Measurements from ENCODE around the gene COG3. TPM values are rescaled to one million over a fixed set of nuclear protein-coding genes. Genes with fewer than 3 reads are reported as not detected.

COG3 gene
- total and polyA plus RNA-seq, 4 donors = 22.8 to 113 (median 38.2) TPM

DNA sequence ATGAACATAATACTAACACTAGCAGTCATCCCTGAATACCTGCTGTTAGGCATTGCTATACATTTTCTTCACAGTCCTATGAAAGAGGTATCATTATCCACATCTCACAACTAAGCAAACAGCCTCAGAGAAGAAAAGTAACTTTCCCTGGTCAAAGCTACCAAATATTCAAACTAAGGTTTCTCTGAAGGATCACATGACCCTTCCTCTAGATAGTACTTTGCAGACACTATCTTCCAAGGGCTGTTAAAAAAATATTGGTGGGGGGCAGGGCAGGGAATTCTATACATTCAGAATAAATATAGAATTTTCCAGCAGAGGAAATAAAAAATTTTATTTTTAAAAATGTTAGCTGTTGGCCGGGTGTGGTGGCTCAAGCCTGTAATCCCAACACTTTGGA, 49.6 kb upstream of the COG3 start:
- no peaks in the 10 kb centered on the region for H3K9me3 ChIP-seq (ENCODE audit: control insufficient read depth in 4 of 4, low read length in 3 of 4)
- H3K4me3 ChIP-seq (ENCODE audit: low read depth in 1 of 3, low read length in 3 of 3) = peak overlapping the region; percentile 16 to 47 (median 35)
- H3K36me3 ChIP-seq (ENCODE audit: control insufficient read depth in 4 of 4, insufficient read depth in 3 of 4, low read depth in 1 of 4, low read length in 3 of 4) = peaks cover 0 to 12% (median 1%) of the 10 kb centered on the region in 4 donors
- TF ChIP-seq, protein P1, sequence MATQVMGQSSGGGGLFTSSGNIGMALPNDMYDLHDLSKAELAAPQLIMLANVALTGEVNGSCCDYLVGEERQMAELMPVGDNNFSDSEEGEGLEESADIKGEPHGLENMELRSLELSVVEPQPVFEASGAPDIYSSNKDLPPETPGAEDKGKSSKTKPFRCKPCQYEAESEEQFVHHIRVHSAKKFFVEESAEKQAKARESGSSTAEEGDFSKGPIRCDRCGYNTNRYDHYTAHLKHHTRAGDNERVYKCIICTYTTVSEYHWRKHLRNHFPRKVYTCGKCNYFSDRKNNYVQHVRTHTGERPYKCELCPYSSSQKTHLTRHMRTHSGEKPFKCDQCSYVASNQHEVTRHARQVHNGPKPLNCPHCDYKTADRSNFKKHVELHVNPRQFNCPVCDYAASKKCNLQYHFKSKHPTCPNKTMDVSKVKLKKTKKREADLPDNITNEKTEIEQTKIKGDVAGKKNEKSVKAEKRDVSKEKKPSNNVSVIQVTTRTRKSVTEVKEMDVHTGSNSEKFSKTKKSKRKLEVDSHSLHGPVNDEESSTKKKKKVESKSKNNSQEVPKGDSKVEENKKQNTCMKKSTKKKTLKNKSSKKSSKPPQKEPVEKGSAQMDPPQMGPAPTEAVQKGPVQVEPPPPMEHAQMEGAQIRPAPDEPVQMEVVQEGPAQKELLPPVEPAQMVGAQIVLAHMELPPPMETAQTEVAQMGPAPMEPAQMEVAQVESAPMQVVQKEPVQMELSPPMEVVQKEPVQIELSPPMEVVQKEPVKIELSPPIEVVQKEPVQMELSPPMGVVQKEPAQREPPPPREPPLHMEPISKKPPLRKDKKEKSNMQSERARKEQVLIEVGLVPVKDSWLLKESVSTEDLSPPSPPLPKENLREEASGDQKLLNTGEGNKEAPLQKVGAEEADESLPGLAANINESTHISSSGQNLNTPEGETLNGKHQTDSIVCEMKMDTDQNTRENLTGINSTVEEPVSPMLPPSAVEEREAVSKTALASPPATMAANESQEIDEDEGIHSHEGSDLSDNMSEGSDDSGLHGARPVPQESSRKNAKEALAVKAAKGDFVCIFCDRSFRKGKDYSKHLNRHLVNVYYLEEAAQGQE (IDR thresholded peaks at IDR 0.05) = no peak
- TF ChIP-seq, protein P2, sequence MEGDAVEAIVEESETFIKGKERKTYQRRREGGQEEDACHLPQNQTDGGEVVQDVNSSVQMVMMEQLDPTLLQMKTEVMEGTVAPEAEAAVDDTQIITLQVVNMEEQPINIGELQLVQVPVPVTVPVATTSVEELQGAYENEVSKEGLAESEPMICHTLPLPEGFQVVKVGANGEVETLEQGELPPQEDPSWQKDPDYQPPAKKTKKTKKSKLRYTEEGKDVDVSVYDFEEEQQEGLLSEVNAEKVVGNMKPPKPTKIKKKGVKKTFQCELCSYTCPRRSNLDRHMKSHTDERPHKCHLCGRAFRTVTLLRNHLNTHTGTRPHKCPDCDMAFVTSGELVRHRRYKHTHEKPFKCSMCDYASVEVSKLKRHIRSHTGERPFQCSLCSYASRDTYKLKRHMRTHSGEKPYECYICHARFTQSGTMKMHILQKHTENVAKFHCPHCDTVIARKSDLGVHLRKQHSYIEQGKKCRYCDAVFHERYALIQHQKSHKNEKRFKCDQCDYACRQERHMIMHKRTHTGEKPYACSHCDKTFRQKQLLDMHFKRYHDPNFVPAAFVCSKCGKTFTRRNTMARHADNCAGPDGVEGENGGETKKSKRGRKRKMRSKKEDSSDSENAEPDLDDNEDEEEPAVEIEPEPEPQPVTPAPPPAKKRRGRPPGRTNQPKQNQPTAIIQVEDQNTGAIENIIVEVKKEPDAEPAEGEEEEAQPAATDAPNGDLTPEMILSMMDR (IDR thresholded peaks at IDR 0.05; ENCODE audit: low read depth, low read length, missing input control) = no peak
- TF ChIP-seq HNF4A (conservative IDR thresholded peaks at IDR 0.05) = no peak
- no peak for TF ChIP-seq NR2F2 (IDR thresholded peaks at IDR 0.05)
- TF ChIP-seq RXRA (IDR thresholded peaks at IDR 0.05) = no peak
- no peak for TF ChIP-seq GABPA (IDR thresholded peaks at IDR 0.05 in 1 of 2, conservative IDR thresholded peaks at IDR 0.05 in 1 of 2)
- TF ChIP-seq FOXA2 (IDR thresholded peaks at IDR 0.05) = no peak
- no peak for TF ChIP-seq HNF4G (IDR thresholded peaks at IDR 0.05)
- no peak for TF ChIP-seq EGR1 (IDR thresholded peaks at IDR 0.05; ENCODE audit: low read depth in 2 of 2)
- TF ChIP-seq SP1 (IDR thresholded peaks at IDR 0.05) = no peak
- peak overlapping the region; percentile 20 to 81 for H3K9ac ChIP-seq (ENCODE audit: low read depth in 1 of 2, low read length in 2 of 2)
- peaks cover 7 to 31% (median 22%) of the 10 kb centered on the region in 4 donors for H3K4me1 ChIP-seq (ENCODE audit: control insufficient read depth in 4 of 4, insufficient read depth in 4 of 4, low read length in 3 of 4)
- WGBS = 64% methylated on average over 1 of the region's 1 CpG
- no peak for DNase-seq (ENCODE audit: low spot score)
- H3K27me3 ChIP-seq (ENCODE audit: control insufficient read depth in 4 of 4, insufficient read depth in 4 of 4, low read length in 3 of 4) = no peaks in the 10 kb centered on the region
- H3K27ac ChIP-seq (ENCODE audit: low read depth in 1 of 2, low read length in 2 of 2) = peak overlapping the region; percentile 74 to 86

DNA sequence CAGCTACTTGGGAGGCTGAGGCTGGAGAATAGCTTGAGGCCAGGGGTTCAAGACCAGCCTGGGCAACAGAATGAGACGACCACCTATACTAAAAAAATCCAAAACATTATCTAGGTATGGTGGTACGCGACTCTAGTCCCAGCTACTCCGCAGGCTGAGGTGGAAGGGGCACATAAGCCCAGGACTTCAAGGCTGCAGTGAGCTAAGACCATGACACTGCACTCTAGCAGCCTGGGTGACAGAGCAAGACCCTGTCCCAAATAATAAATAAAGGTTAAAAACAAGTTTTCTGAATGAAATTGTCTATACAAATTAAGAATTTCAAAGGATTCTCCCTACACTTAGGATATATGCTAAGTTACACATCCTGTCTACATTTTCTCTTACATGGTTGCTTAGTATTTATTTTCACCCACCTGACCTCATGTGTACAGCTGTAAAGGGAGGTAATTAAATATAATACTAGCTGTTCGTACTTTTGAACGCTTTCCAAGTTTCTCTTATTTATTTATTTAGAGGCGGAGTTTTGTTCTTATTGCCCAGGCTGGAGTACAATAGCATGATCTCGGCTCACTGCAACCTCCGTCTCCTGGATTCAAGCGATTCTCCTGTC, 48.1 kb upstream of the COG3 start:
- no peaks in the 10 kb centered on the region for H3K27me3 ChIP-seq (ENCODE audit: control insufficient read depth in 4 of 4, insufficient read depth in 4 of 4, low read length in 3 of 4)
- TF ChIP-seq FOXA1 (IDR thresholded peaks at IDR 0.05) = no peak
- no peak for TF ChIP-seq RXRA (IDR thresholded peaks at IDR 0.05)
- TF ChIP-seq RAD21 (IDR thresholded peaks at IDR 0.05) = no peak
- TF ChIP-seq YY1 (IDR thresholded peaks at IDR 0.05) = no peak
- no peak for TF ChIP-seq JUND (IDR thresholded peaks at IDR 0.05)
- TF ChIP-seq, protein P1 (IDR thresholded peaks at IDR 0.05) = no peak
- no peak for TF ChIP-seq HNF4A (conservative IDR thresholded peaks at IDR 0.05)
- TF ChIP-seq NR2F2 (IDR thresholded peaks at IDR 0.05) = no peak
- TF ChIP-seq HNF4G (IDR thresholded peaks at IDR 0.05) = no peak
- no peaks in the 10 kb centered on the region for H3K36me3 ChIP-seq (ENCODE audit: control insufficient read depth in 4 of 4, insufficient read depth in 3 of 4, low read depth in 1 of 4, low read length in 3 of 4)
- peak overlapping the region; percentile 82 to 97 for H3K9ac ChIP-seq (ENCODE audit: low read depth in 1 of 2, low read length in 2 of 2)
- peak overlapping the region; percentile 71 to 95 (median 73) for H3K4me3 ChIP-seq (ENCODE audit: low read depth in 1 of 3, low read length in 3 of 3)
- peak overlapping the region; percentile 88 to 89 for H3K27ac ChIP-seq (ENCODE audit: low read depth in 1 of 2, low read length in 2 of 2)
- WGBS = 37% methylated on average over 10 of the region's 10 CpGs
- peaks cover 7 to 31% (median 22%) of the 10 kb centered on the region in 4 donors for H3K4me1 ChIP-seq (ENCODE audit: control insufficient read depth in 4 of 4, insufficient read depth in 4 of 4, low read length in 3 of 4)
- no peak for DNase-seq (ENCODE audit: low spot score)
- no peaks in the 10 kb centered on the region for H3K9me3 ChIP-seq (ENCODE audit: control insufficient read depth in 4 of 4, low read length in 3 of 4)
